Sigmoid colon (tissue), 7 donors: Measurements from ENCODE around the gene PRIM1. TPM values are rescaled to one million over a fixed set of nuclear protein-coding genes. Genes with fewer than 3 reads are reported as not detected.

Experiments
- DNase-seq: peaks from one replicate; pipeline ENCODE4 v3.0.0-alpha.2; 2019
- H3K27ac ChIP-seq, 4 donors: fragments of 200-600 bp; sonication (generic); one replicate each; pipeline ENCODE4 v1.5.1; 2016 to 2019; ENCODE audit warnings: mild to moderate bottlenecking in 1 of 4
- H3K27me3 ChIP-seq, 3 donors: fragments of 200-600 bp; sonication (generic); one replicate each; pipeline ENCODE4 v1.5.1; 2019; ENCODE audit warnings: mild to moderate bottlenecking in 1 of 3
- H3K36me3 ChIP-seq, 4 donors: fragments of 200-600 bp; sonication (generic); one replicate each; pipeline ENCODE4 v1.5.1; 2016 to 2019
- H3K4me1 ChIP-seq, 4 donors: fragments of 200-600 bp; sonication (generic); one replicate each; pipeline ENCODE4 v1.5.1; 2017 to 2019
- H3K4me3 ChIP-seq, 4 donors: fragments of 200-600 bp; sonication (generic); one replicate each; pipeline ENCODE4 v1.5.1; 2017 to 2019; ENCODE audit warnings: mild to moderate bottlenecking in 2 of 4, moderate library complexity in 1 of 4
- H3K9me3 ChIP-seq, 4 donors: fragments of 200-600 bp in 3 of 4; sonication (generic) in 3 of 4; one replicate each; pipeline versions ENCODE4 v1.5.1 to v1.6.1; 2013 to 2019
- CTCF ChIP-seq, 4 experiments: fragments of 450-650 bp in 3 of 4; fragments of 200-600 bp in 1 of 4; IDR thresholded peaks; one replicate each; pipeline ENCODE4 v1.5.1; 2016 to 2019; ENCODE audit warnings: antibody characterized with exemption in 4 of 4, mild to moderate bottlenecking in 3 of 4, moderate library complexity in 2 of 4
- EP300 ChIP-seq, 4 donors: sonication (generic); formaldehyde crosslinking; IDR thresholded peaks; one replicate each; pipeline ENCODE4 v1.6.1; 2017; ENCODE audit warnings: antibody characterized with exemption in 4 of 4
- POLR2A ChIP-seq, 2 donors: fragments of 450-650 bp; IDR thresholded peaks; one replicate each; pipeline ENCODE4 v1.6.1; 2016; ENCODE audit warnings: antibody characterized with exemption in 2 of 2, mild to moderate bottlenecking in 2 of 2, moderate library complexity in 2 of 2
- POLR2AphosphoS5 ChIP-seq, 4 donors: sonication (generic); formaldehyde crosslinking; IDR thresholded peaks; one replicate each; pipeline ENCODE4 v1.6.1; 2017; ENCODE audit warnings: antibody characterized with exemption in 4 of 4
- WGBS, 2 donors: extraction: QIAGEN DNeasy Blood & Tissue Kit; methylation state at CpG; one replicate each; pipeline ENCODE4 v1.1.7; 2013; 5-methylcytosine and 5-hydroxymethylcytosine counted together
- intact Hi-C: fragments of 100-400 bp; cut with DNase I; formaldehyde crosslinking; loops from one replicate; pipeline ENCODE4 v1.15.1; 2023
- polyA plus RNA-seq, 3 donors: library from polyadenylated mRNA; stranded (reverse); fragments of 200-250 nt; gene quantifications; one replicate each; pipeline ENCODE4 v1.2.3, GENCODE V29; 2013
- total RNA-seq, 4 donors: library from RNA; depleted of rRNA; stranded (reverse); fragments of >200 nt; gene quantifications; one replicate each; pipeline ENCODE4 v1.1.0, GENCODE V29; 2016
- donor health status: healthy with polysubstance abuse.
- donor health status: Bipolar disorder and iron deficiency.
- donor health status: healthy.

The PRIM1 gene
- total and polyA plus RNA-seq, 7 donors, result 2.4 to 11.0 (median 5.8) TPM

GRCh38 chr12:56699020-56699661, 53.0 kb downstream of the PRIM1 start:
- Histone ChIP-seq H3K4me1 (no peaks in the 10 kb centered on the region), H3K9me3 (no peaks in the 10 kb centered on the region), H3K27me3 (no peaks in the 10 kb centered on the region), H3K36me3 (no peaks in the 10 kb centered on the region), H3K4me3 (no peak overlapping the region), H3K27ac (no peak overlapping the region)
- DNase-seq, result no peak
- WGBS, 2 donors, result 70 to 80% methylated on average over 3 of the region's 3 CpGs
- intact Hi-C loops, result no loop called here
- no peak for TF ChIP-seq CTCF (IDR thresholded peaks at IDR 0.05)
- no peak for TF ChIP-seq POLR2A (IDR thresholded peaks at IDR 0.05)
- TF ChIP-seq POLR2AphosphoS5 (IDR thresholded peaks at IDR 0.05), result no peak
- TF ChIP-seq EP300 (IDR thresholded peaks at IDR 0.05), result no peak

- no peak for TF ChIP-seq POLR2A (IDR thresholded peaks at IDR 0.05)
- no peak for TF ChIP-seq CTCF (IDR thresholded peaks at IDR 0.05)
- no peak for TF ChIP-seq POLR2AphosphoS5 (IDR thresholded peaks at IDR 0.05)
- no peak for TF ChIP-seq EP300 (IDR thresholded peaks at IDR 0.05)
- intact Hi-C loops, result no loop called here
- Histone ChIP-seq H3K36me3 (no peaks in the 10 kb centered on the region), H3K9me3 (no peaks in the 10 kb centered on the region), H3K27me3 (no peaks in the 10 kb centered on the region), H3K4me1 (no peaks in the 10 kb centered on the region), H3K27ac (no peak overlapping the region), H3K4me3 (no peak overlapping the region)
- DNase-seq, result no peak
- WGBS, 2 donors, result 85 to 89% methylated on average over 2 of the region's 2 CpGs
Measured at GRCh38 chr12:56695327-56696101, 56.6 kb downstream of the PRIM1 start.

GRCh38 chr12:56694161-56694560, 58.0 kb downstream of the PRIM1 start:
- Histone ChIP-seq H3K4me3 (no peak overlapping the region), H3K27me3 (no peaks in the 10 kb centered on the region), H3K9me3 (no peaks in the 10 kb centered on the region), H3K36me3 (no peaks in the 10 kb centered on the region), H3K27ac (no peak overlapping the region), H3K4me1 (peaks cover 0 to 4% (median 3%) of the 10 kb centered on the region in 4 donors)
- TF ChIP-seq CTCF (IDR thresholded peaks at IDR 0.05), result no peak
- TF ChIP-seq POLR2AphosphoS5 (IDR thresholded peaks at IDR 0.05), result no peak
- TF ChIP-seq POLR2A (IDR thresholded peaks at IDR 0.05), result no peak
- intact Hi-C loops, result no loop called here
- 89 to 93% methylated on average over 5 of the region's 5 CpGs for WGBS, 2 donors
- no peak for DNase-seq

DNA sequence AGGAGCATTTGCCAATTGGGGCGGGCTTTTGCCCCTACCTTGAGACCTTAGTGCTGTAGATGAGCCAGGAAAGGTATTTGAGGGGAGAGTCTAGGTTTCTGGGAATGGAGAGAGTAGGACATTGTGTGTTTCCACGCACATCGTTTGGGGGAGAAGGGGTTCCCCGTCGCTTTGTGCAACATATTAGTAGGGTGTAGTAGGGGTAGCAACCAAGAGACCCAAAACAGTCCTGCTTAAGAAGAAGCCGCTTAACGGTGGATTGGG, 63.3 kb downstream of the PRIM1 start:
- intact Hi-C loops, result loop anchor here (1.0 kb wide), 1 partner anchor 37 kb away; the partner anchor contains the start of gene NACA
- WGBS, 2 donors, result 3 to 5% methylated on average over 7 of the region's 7 CpGs
- Histone ChIP-seq H3K36me3 (no peaks in the 10 kb centered on the region), H3K4me3 (peak overlapping the region; percentile 47 to 97 (median 74)), H3K9me3 (no peaks in the 10 kb centered on the region), H3K27me3 (no peaks in the 10 kb centered on the region), H3K27ac (peak overlapping the region; percentile 97 to 100 (median 98)), H3K4me1 (peaks cover 0 to 37% (median 33%) of the 10 kb centered on the region in 4 donors)
- TF ChIP-seq POLR2AphosphoS5 (IDR thresholded peaks at IDR 0.05) (no peak), CTCF (IDR thresholded peaks at IDR 0.05) (no peak), POLR2A (IDR thresholded peaks at IDR 0.05) (no peak), EP300 (IDR thresholded peaks at IDR 0.05) (no peak)
- no peak for DNase-seq
